ENCODE measurements around the gene MAPK1.
"Not testable (repeated sequence)": the region's sequence is repeated elsewhere in the genome, so short reads cannot be mapped to it uniquely, and the experiment has no call there.

MAPK1 gene

GRCh38 chr22:21725956-21726649 is 141.3 kb downstream of the MAPK1 start:
- TF ChIP-seq CTCF (IDR thresholded peaks at IDR 0.05; ENCODE audit: low read length) (no peak), EZH2phosphoT487 (IDR thresholded peaks at IDR 0.05; ENCODE audit: low read length) (no peak)
- no peaks in the 10 kb centered on the region for H4K20me1 ChIP-seq (ENCODE audit: insufficient read depth, low read length)
- H3F3A ChIP-seq (ENCODE audit: insufficient read depth, low read length) = no peaks in the 10 kb centered on the region
- H3K9ac ChIP-seq (ENCODE audit: low read length) = no peak overlapping the region
- H3K79me2 ChIP-seq (ENCODE audit: low read length) = no peaks in the 10 kb centered on the region
- no peak overlapping the region for H3K4me2 ChIP-seq (ENCODE audit: low read depth, low read length)
- no peak for DNase-seq
- no peaks in the 10 kb centered on the region for H3K36me3 ChIP-seq (replicated peaks; ENCODE audit: insufficient read depth, low read length)
- H3K9me3 ChIP-seq (replicated peaks; ENCODE audit: insufficient read depth, low read length) = no peaks in the 10 kb centered on the region
- no peak overlapping the region for H3K4me3 ChIP-seq (ENCODE audit: low read length)
- H3K27ac ChIP-seq (ENCODE audit: low read length) = no peak overlapping the region
- no peaks in the 10 kb centered on the region for H3K4me1 ChIP-seq (ENCODE audit: low read length)
- H2AFZ ChIP-seq (ENCODE audit: low read length) = no peak overlapping the region
- H3K27me3 ChIP-seq (replicated peaks; ENCODE audit: insufficient read depth, low read length) = no peaks in the 10 kb centered on the region
- H3K9me2 ChIP-seq (replicated peaks; ENCODE audit: insufficient read depth, low read length) = no peaks in the 10 kb centered on the region

GRCh38 chr22:21724496-21724895 is 142.9 kb downstream of the MAPK1 start:
- H3K27me3 ChIP-seq (replicated peaks; ENCODE audit: insufficient read depth, low read length); H3K79me2 ChIP-seq (ENCODE audit: low read length); H3K4me1 ChIP-seq (ENCODE audit: low read length); H3K9me2 ChIP-seq (replicated peaks; ENCODE audit: insufficient read depth, low read length); H3K27ac ChIP-seq (ENCODE audit: low read length); H2AFZ ChIP-seq (ENCODE audit: low read length); H3K4me2 ChIP-seq (ENCODE audit: low read depth, low read length); H4K20me1 ChIP-seq (ENCODE audit: insufficient read depth, low read length); H3K9ac ChIP-seq (ENCODE audit: low read length); DNase-seq; H3K4me3 ChIP-seq (ENCODE audit: low read length); H3K9me3 ChIP-seq (replicated peaks; ENCODE audit: insufficient read depth, low read length); H3F3A ChIP-seq (ENCODE audit: insufficient read depth, low read length); H3K36me3 ChIP-seq (replicated peaks; ENCODE audit: insufficient read depth, low read length): not testable (repeated sequence)

- not testable (repeated sequence) for H3K27ac ChIP-seq (ENCODE audit: low read length); H3K9ac ChIP-seq (ENCODE audit: low read length); H4K20me1 ChIP-seq (ENCODE audit: insufficient read depth, low read length)
These were observed 146.1 kb downstream of the MAPK1 start for GRCh38 chr22:21721195-21721852.

GRCh38 chr22:21720191-21720859 is 147.1 kb downstream of the MAPK1 start:
- H2AFZ ChIP-seq (ENCODE audit: low read length); H3K9ac ChIP-seq (ENCODE audit: low read length); H3K9me2 ChIP-seq (replicated peaks; ENCODE audit: insufficient read depth, low read length); H3K27ac ChIP-seq (ENCODE audit: low read length); H3K9me3 ChIP-seq (replicated peaks; ENCODE audit: insufficient read depth, low read length); H4K20me1 ChIP-seq (ENCODE audit: insufficient read depth, low read length); H3K36me3 ChIP-seq (replicated peaks; ENCODE audit: insufficient read depth, low read length); H3K79me2 ChIP-seq (ENCODE audit: low read length); H3K4me2 ChIP-seq (ENCODE audit: low read depth, low read length); H3K4me1 ChIP-seq (ENCODE audit: low read length); H3K27me3 ChIP-seq (replicated peaks; ENCODE audit: insufficient read depth, low read length); H3K4me3 ChIP-seq (ENCODE audit: low read length); DNase-seq; H3F3A ChIP-seq (ENCODE audit: insufficient read depth, low read length): not testable (repeated sequence)

More at GRCh38 chr22:21721195-21721852, 146.1 kb downstream of the MAPK1 start:
- H3K4me3 ChIP-seq (ENCODE audit: low read length); H2AFZ ChIP-seq (ENCODE audit: low read length); H3K27me3 ChIP-seq (replicated peaks; ENCODE audit: insufficient read depth, low read length); H3K9me3 ChIP-seq (replicated peaks; ENCODE audit: insufficient read depth, low read length); DNase-seq; H3K79me2 ChIP-seq (ENCODE audit: low read length); H3K9me2 ChIP-seq (replicated peaks; ENCODE audit: insufficient read depth, low read length); H3K4me1 ChIP-seq (ENCODE audit: low read length); H3F3A ChIP-seq (ENCODE audit: insufficient read depth, low read length); H3K36me3 ChIP-seq (replicated peaks; ENCODE audit: insufficient read depth, low read length); H3K4me2 ChIP-seq (ENCODE audit: low read depth, low read length): not testable (repeated sequence)

Data from MM.1S (cell line).